ENCODE results near the gene PREP. TPM values are rescaled to one million over a fixed set of nuclear protein-coding genes. Genes with fewer than 3 reads are reported as not detected.
A peak's percentile ranks its signal among the peaks of the same experiment; 100 is the strongest.

PREP gene
- polyA plus RNA-seq, 1 of the 3 experiments (the other 2 are of a cell fraction) = 20.9 TPM

GRCh38 chr6:105402090-105402938 is 568 bp downstream of the PREP start:
- H2AFZ ChIP-seq (ENCODE audit: low read depth) = peak overlapping the region; percentile 92
- no peaks in the 10 kb centered on the region for H3K9me3 ChIP-seq
- H3K4me3 ChIP-seq (ENCODE audit: low read depth in 2 of 2, low read length in 1 of 2) = peak overlapping the region; percentile 86 to 98
- peak; percentile 44 for DNase-seq
- H3F3A ChIP-seq (replicated peaks; ENCODE audit: insufficient read depth) = peaks cover 7% of the 10 kb centered on the region
- H3K36me3 ChIP-seq (replicated peaks in 1 of 2; ENCODE audit: control insufficient read depth in 1 of 2, insufficient read depth in 2 of 2, low read length in 1 of 2) = peaks cover 0 to 3% of the 10 kb centered on the region in 2 experiments
- H3K9me2 ChIP-seq = no peaks in the 10 kb centered on the region
- H3K9ac ChIP-seq = peak overlapping the region; percentile 83
- 4% methylated on average over 33 of the region's 48 CpGs for WGBS (ENCODE audit: low lambda C conversion rate)
- peaks cover 31% of the 10 kb centered on the region for H4K20me1 ChIP-seq (ENCODE audit: insufficient read depth)
- H3K79me2 ChIP-seq (ENCODE audit: insufficient read depth) = peaks cover 54% of the 10 kb centered on the region
- 0 out of 2 replicates have a peak, but pooled peaks have one; percentile 4 for TF ChIP-seq CTCF (IDR thresholded peaks at IDR 0.05)
- TF ChIP-seq TAF1 (IDR thresholded peaks at IDR 0.05; ENCODE audit: borderline replicate concordance, low read depth, low read length) = no peak
- no peaks in the 10 kb centered on the region for H3K27me3 ChIP-seq (ENCODE audit: insufficient read depth)
- H3K4me2 ChIP-seq = peak overlapping the region; percentile 86
- ChIA-PET POLR2A (interaction anchor here (0.8 to 0.9 kb wide), 4 partner anchors 8 to 439 kb away, joined by 3 read pairs; no protein-coding TSS in a partner anchor), CTCF (interaction anchor here (0.7 to 6.7 kb wide), 39 partner anchors 8 to 462 kb away, joined by 3 to 58 read pairs (median 5); no protein-coding TSS in a partner anchor)
- H3K27ac ChIP-seq (ENCODE audit: low read depth in 2 of 2, low read length in 1 of 2) = peak overlapping the region; percentile 59 to 94; a peak in 3 of 4 replicates
- H3K4me1 ChIP-seq (ENCODE audit: control insufficient read depth in 1 of 2, insufficient read depth in 2 of 2, low read depth in 1 of 2, low read length in 1 of 2) = peaks cover 0 to 27% of the 10 kb centered on the region in 2 experiments; a peak in 2 of 4 replicates

- CTCF ChIA-PET = interaction anchor here (0.7 to 6.7 kb wide), 9 partner anchors 12 to 323 kb away, joined by 3 to 58 read pairs (median 4); no protein-coding TSS in a partner anchor
- H3K4me3 ChIP-seq (ENCODE audit: low read depth in 2 of 2, low read length in 1 of 2) = peak overlapping the region; percentile 86 to 98
- H3K9me2 ChIP-seq = no peaks in the 10 kb centered on the region
- H3K9me3 ChIP-seq = no peaks in the 10 kb centered on the region
- H3K36me3 ChIP-seq (replicated peaks in 1 of 2; ENCODE audit: control insufficient read depth in 1 of 2, insufficient read depth in 2 of 2, low read length in 1 of 2) = peaks cover 0 to 6% of the 10 kb centered on the region in 2 experiments
- peaks cover 54% of the 10 kb centered on the region for H3K79me2 ChIP-seq (ENCODE audit: insufficient read depth)
- POLR2A ChIA-PET = no interaction called here
- H3K4me2 ChIP-seq = peak overlapping the region; percentile 86
- TF ChIP-seq CHD2 (IDR thresholded peaks at IDR 0.05; ENCODE audit: low read length, partially characterized antibody) (no peak), ZBTB33 (IDR thresholded peaks at IDR 0.05; ENCODE audit: borderline replicate concordance, low read depth) (no peak), MXI1 (IDR thresholded peaks at IDR 0.05; ENCODE audit: low read depth, low read length) (peak; percentile 25; the same call in 1 of the 2 replicates), USF1 (IDR thresholded peaks at IDR 0.05; ENCODE audit: borderline replicate concordance, low read depth) (no peak), TCF12 (IDR thresholded peaks at IDR 0.05) (peak; percentile 48; the same call in 1 of the 2 replicates), GATA2 (CRISPR knock-in tag; IDR thresholded peaks at IDR 0.05) (no peak), MEF2A (IDR thresholded peaks at IDR 0.05; ENCODE audit: borderline replicate concordance, low read depth) (no peak), MAX (IDR thresholded peaks at IDR 0.05; ENCODE audit: low read depth) (peak; percentile 46; the same call in 1 of the 2 replicates)
- 44% methylated on average over 8 of the region's 8 CpGs for WGBS (ENCODE audit: low lambda C conversion rate)
- H4K20me1 ChIP-seq (ENCODE audit: insufficient read depth) = peaks cover 31% of the 10 kb centered on the region
- H3F3A ChIP-seq (replicated peaks; ENCODE audit: insufficient read depth) = peaks cover 7% of the 10 kb centered on the region
- peak overlapping the region; percentile 83 for H3K9ac ChIP-seq
- peak overlapping the region in 1 of 2 experiments; percentile 43; a peak in 2 of 4 replicates for H3K27ac ChIP-seq (ENCODE audit: low read depth in 2 of 2, low read length in 1 of 2)
- no peaks in the 10 kb centered on the region for H3K27me3 ChIP-seq (ENCODE audit: insufficient read depth)
- DNase-seq = peak; percentile 30
- peaks cover 0 to 27% of the 10 kb centered on the region in 2 experiments; a peak in 2 of 4 replicates for H3K4me1 ChIP-seq (ENCODE audit: control insufficient read depth in 1 of 2, insufficient read depth in 2 of 2, low read depth in 1 of 2, low read length in 1 of 2)
- H2AFZ ChIP-seq (ENCODE audit: low read depth) = no peak overlapping the region
Measured at GRCh38 chr6:105401247-105402089, 1.4 kb downstream of the PREP start.

All from SK-N-SH (cell line).